ENCODE results near the gene OR51B2.

DNA sequence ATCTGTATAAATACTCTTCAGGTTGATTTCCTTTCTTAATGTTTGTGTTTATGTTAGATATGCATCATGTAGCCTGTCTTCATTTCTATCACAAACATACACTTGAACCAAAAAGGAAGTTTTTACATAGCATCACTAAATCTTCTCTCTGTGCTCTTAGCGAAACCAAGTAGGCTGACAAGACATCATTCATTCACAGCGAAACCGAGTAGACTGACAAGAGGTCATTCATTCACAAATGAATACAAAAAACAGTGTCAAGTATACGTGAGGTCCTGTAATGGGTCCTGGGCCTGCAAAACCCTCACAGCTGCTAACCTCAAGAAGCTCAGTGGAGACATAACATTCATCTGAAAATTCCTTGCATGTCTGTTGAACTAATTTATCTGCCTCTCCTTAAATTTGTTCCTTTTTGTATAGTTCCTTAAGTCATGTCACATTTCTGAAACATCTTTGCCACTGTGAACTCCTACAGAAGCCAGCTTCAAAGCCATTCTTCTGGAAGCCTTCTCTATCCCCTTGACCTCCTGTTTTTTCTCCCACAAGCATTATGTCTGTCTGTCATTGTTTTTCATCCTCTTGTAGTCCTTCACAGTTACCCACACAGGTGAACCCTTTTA is 44.5 kb downstream of the OR51B2 start:
- TF ChIP-seq, protein P1, sequence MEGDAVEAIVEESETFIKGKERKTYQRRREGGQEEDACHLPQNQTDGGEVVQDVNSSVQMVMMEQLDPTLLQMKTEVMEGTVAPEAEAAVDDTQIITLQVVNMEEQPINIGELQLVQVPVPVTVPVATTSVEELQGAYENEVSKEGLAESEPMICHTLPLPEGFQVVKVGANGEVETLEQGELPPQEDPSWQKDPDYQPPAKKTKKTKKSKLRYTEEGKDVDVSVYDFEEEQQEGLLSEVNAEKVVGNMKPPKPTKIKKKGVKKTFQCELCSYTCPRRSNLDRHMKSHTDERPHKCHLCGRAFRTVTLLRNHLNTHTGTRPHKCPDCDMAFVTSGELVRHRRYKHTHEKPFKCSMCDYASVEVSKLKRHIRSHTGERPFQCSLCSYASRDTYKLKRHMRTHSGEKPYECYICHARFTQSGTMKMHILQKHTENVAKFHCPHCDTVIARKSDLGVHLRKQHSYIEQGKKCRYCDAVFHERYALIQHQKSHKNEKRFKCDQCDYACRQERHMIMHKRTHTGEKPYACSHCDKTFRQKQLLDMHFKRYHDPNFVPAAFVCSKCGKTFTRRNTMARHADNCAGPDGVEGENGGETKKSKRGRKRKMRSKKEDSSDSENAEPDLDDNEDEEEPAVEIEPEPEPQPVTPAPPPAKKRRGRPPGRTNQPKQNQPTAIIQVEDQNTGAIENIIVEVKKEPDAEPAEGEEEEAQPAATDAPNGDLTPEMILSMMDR (IDR thresholded peaks at IDR 0.05; ENCODE audit: low read depth, low read length, missing input control) = no peak
- TF ChIP-seq REST (IDR thresholded peaks at IDR 0.05) (no peak), TAF1 (conservative IDR thresholded peaks at IDR 0.05) (no peak), SP1 (IDR thresholded peaks at IDR 0.05) (no peak), GABPA (IDR thresholded peaks at IDR 0.05 in 1 of 2, conservative IDR thresholded peaks at IDR 0.05 in 1 of 2) (no peak), RXRA (IDR thresholded peaks at IDR 0.05) (no peak), HNF4G (IDR thresholded peaks at IDR 0.05) (no peak), RAD21 (IDR thresholded peaks at IDR 0.05) (no peak), YY1 (IDR thresholded peaks at IDR 0.05) (no peak), JUND (IDR thresholded peaks at IDR 0.05) (no peak), FOXA1 (IDR thresholded peaks at IDR 0.05) (no peak)
- TF ChIP-seq, protein P2, sequence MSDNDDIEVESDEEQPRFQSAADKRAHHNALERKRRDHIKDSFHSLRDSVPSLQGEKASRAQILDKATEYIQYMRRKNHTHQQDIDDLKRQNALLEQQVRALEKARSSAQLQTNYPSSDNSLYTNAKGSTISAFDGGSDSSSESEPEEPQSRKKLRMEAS (IDR thresholded peaks at IDR 0.05) = no peak
